GM21423 (cell line): ENCODE data around the gene STAT6.
"Not testable (repeated sequence)": the region's sequence is repeated elsewhere in the genome, so short reads cannot be mapped to it uniquely, and the experiment has no call there.

Experiments used
- ATAC-seq: cut with Tn5 transposase; IDR thresholded peaks from one replicate; pipeline ENCODE4 v1.9.1; 2021; ENCODE audit warnings: mild to moderate bottlenecking, moderate library complexity; ENCODE audit not compliant: unreplicated experiment

Gene STAT6

DNA sequence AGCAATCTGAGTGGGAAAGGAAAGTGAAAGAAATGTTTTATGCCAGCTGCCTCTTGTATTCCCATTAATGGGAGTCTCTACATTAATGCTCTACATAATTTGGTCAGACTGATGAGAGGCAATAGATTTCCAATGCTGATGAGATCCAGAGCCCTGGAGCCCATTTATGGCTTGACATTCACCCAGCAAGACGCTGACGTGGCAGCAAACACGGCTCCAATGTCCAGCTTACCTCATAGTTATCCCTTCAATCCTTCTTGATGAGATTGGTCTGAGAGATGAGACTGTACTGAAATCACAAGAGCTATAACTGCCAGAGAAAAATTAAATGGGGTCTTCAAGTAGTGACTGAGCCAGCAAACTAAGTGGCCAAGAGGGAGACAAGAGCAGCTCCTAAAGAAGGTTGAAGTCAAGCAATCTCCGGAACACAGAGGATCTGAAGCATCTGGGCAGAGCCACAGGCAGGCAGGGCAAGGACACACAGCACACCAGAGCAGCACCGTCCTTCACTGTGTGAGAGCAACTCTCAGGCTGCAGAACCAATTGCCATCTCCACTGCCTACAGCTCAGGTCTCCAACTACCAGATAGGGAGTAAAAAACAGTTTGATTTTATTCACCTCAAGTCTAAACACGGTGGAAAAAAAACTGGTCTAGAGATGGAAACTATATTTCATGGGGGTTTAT is 54.0 kb downstream of the STAT6 start:
- no peak for ATAC-seq

DNA sequence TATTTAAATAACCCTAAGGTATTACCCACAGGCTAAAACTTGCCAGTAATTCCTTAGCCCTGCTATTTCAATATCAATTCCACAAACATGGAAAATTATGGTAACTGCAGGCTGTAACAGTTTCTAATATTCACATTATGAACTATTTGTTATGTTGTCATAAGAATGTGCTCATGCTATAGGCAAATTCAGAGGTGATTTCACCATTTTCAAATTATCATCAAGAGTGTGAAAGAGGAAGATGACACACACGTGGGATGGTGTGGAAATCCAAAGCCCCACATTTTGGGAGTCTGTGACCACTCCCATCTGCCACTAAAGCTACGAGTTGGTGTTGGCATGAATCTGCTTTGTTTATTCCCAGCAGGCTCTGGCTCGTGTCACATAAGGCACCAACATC is 55.3 kb downstream of the STAT6 start:
- ATAC-seq, result no peak

DNA sequence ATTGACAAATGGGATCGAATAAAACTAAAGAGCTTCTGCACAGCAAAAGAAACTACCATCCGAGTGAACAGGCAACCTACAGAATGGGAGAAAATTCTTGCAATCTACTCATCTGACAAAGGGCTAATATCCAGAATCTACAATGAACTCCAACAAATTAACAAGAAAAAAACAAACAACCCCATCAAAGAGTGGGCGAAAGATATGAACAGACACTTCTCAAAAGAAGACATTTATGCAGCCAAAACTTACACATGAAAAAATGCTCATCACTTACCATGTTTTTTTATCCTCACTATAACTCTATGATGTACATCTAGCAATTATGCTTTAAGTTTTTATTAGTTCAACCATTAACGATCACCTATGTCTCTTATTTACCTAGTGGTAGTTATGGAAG is 57.3 kb downstream of the STAT6 start:
- ATAC-seq, result not testable (repeated sequence)

DNA sequence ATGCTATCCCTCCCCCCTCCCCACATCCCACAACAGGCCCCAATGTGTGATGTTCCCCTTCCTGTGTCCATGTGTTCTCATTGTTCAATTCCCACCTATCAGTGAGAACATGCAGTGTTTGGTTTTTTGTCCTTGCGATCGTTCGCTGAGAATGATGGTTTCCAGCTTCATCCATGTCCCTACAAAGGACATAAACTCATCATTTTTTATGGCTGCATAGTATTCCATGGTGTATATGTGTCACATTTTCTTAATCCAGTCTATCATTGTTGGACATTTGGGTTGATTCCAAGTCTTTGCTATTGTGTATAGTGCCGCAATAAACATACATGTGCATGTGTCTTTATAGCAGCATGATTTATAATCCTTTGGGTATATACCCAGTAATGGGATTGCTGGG is 58.0 kb downstream of the STAT6 start:
- not testable (repeated sequence) for ATAC-seq

DNA sequence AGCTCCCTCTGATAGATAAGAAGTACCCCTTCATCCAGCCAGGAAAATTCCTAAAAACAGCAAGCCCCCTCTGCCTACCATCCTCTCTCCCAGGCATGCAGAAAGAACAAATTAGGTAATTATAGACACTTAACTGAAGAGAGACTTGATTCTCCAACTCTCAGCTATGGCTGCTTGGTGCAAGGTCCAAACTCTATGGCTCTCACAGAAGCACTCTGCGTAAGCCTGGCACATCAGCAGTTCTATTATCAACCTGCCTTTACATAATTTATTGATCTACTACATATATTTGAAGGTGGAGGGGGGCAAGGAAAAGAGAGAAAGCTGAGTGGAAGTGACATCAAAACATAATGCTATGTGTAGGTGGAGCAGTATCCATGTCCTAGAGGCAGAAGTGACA is 60.2 kb downstream of the STAT6 start:
- no peak for ATAC-seq

DNA sequence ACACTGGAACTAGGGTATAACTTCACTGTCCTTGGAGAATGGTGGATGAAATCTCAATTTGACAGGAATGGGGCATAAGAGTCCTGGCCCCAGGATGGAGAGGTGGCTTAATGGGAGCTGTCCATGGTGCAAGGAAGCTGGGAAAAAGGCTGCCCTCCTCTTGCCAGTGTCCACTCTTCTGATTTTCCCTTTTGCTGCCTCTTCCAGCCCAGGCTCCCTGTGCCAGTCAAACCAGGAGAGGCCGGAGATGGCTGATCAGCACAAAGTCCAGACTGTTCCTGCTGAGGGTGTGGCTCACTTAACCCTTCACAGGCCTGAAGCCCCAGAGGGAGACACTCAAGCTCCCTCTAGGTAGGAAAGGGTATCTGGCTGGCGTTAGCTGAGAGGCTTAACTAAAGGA is 61.3 kb downstream of the STAT6 start, which contains the start of gene MYO1A:
TSS of gene MYO1A (minus strand) at position 240 of the 400 bp plus-strand sequence. CDS start 1,806 bp downstream, outside the sequence.
- no peak for ATAC-seq

DNA sequence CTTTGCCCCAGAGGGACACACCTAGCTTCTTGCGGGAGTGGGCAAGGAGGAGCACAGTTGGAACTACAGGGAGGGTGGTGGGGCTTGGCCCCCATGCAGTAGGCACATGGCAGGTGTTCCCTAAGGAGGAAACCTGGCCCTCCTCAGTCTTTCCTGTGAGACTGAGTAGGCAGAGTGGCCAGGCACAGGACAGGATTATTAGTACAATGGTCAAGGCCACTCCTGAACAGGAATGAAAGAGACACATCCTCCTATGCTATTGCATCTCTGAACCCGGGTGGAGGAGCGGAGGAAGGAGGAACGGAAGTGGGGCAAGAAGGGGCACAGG is 62.1 kb downstream of the STAT6 start:
- no peak for ATAC-seq

DNA sequence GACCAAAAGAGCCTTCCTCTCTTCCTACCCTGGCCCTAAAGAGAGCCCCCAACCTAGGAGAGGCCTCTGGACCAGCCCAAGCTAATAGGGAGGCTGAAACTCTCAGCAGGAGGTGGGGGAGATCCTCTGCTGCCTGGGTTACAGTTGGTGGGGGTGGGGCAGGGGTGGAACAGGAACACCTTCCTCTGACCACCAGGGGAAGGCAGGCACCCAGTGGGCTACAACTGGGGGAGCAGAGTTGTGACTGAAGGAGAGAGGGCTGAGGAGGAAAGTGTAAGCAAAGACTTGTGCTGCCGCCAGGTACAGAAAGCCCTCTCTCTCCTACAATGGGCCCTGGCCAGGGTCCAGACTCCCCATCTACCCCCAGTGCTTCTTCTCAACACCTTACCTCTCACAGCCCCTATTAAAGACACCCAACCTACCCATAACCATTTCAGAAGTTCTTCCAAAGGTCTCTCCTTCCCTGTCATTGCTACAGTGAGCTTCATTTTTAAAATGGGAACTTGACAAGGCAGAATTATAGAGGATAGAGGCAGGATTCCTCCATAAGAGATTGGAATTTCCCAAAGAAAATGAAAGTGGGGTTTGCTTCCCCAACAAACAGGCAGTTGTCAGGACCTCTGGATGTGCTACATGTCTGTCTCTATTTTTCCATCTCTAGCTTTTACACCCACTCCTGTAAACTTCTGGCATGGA is 62.6 kb downstream of the STAT6 start:
- no peak for ATAC-seq

DNA sequence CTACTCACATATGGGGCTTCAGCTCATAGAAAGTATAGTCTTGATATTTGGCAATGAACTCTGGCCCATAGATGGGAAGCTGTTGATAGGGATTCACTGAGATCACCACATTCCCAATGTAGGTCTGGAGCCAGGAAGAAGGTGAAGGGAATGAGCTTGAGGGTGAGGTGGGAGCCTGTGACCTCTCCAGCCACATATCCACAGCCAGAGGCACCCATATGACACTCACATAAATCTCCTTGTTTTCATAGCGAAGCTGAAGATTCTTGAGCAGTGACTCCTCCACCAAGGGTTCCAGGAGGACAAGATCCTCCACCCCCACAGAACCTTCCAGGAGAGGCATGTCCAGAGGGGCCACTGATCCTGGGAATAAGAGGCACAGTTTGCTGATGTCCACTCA is 63.2 kb downstream of the STAT6 start:
- ATAC-seq, result no peak

DNA sequence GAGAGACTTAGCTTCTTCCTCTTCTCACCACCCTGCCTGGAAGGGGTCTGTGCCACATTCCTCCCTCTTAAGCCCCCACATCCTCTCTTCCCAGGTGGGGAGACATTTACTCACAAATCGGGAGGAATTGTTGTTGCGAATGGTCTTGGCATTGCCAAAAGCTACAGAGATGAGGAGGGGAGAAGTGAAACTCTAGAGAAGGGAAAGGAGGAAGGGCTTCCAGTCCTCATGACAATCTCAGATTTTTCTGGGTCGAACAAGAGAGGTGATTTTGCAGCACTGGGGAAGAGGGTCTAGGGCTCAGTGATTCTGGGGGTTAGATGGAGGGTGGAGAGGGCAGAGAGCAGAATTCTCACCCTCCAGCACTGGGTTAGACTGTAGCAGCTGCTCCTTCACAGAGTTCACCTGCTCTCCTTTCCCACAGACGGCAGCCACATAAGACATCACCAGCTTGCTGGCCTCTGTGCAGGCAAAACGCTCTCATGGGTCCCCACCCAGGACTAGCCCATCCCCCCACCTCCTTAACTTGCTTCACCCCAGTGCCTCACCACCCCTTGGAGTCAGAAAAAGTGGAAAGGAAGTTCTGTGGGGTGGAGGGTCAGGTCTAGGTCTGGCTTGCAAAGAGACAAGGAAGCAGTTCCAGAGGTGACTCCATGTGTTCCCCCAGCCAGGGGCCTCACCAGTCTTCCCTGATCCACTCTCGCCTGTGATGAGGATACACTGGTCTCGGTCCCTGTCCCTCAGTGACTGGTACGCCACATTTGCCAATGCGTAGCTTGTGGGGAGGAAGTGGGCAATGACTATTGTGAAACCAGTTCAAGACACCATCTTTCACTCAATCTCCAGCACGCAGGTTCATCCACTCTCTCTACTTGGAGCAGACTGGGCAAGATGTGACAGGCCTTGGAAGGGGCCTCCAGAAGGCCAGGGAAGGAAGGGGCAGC is 63.9 kb downstream of the STAT6 start:
- no peak for ATAC-seq

DNA sequence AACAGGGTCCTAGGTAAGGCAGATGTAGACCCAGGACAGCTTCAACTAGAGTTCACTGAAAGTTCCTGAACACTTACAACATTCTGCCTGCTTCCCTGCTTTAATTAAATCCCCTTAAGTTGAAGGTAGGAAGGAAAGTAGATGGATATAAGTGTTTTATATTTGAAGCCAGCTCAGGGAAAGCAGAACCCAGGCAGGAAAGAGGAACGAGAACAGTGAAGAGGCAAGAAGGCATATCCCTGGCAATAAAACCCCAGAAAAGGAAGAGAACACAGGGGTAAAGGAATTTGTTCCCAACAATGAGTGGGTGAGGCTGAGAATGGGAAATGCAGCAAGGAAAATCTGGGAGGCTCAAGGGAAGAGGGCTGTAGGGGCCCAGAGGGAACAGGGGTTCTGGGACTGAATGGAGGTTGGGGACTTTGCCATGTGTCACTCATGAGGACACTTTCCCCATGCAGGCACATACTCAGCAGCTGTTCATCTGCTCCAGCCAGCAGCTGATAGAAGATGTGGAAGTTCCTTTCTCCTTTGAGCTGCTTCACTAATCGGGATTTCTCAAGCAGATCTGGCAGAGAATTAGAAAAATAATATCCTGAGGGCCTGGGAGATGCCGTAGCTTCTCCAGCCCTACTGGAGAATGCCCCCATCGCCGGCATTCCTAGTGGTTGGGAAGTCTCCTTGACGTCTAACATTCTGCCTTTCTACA is 64.9 kb downstream of the STAT6 start:
- no peak for ATAC-seq
